CD4-positive, alpha-beta T cell treated with Interleukin-17A for 1 hour (primary cell): ENCODE measurements around the gene WDR37.
"Not testable (repeated sequence)": the region's sequence is repeated elsewhere in the genome, so short reads cannot be mapped to it uniquely, and the experiment has no call there.

Experiments used
- DNase-seq: peaks from one replicate; pipeline ENCODE4 v3.0.0-alpha.2; 2020

WDR37 gene

GRCh38 chr10:1155791-1156615 lies 99.8 kb downstream of the WDR37 start:
- DNase-seq, result no peak

GRCh38 chr10:1156616-1156886 lies 100.4 kb downstream of the WDR37 start:
- DNase-seq, result no peak

GRCh38 chr10:1156921-1157614 lies 100.9 kb downstream of the WDR37 start:
- no peak for DNase-seq

GRCh38 chr10:1157615-1157933 lies 101.4 kb downstream of the WDR37 start:
- DNase-seq, result no peak

GRCh38 chr10:1158066-1158465 lies 101.9 kb downstream of the WDR37 start:
- no peak for DNase-seq

- not testable (repeated sequence) for DNase-seq
Measured at GRCh38 chr10:1158536-1158935, 102.4 kb downstream of the WDR37 start.

- peak; percentile 3 for DNase-seq
Measured at GRCh38 chr10:1159131-1160061, 103.2 kb downstream of the WDR37 start.

- DNase-seq, result no peak
Measured at GRCh38 chr10:1160561-1161314, 104.6 kb downstream of the WDR37 start.

GRCh38 chr10:1161315-1161673 lies 105.1 kb downstream of the WDR37 start:
- not testable (repeated sequence) for DNase-seq

- DNase-seq, result no peak
Measured at GRCh38 chr10:1162481-1163203, 106.5 kb downstream of the WDR37 start.

GRCh38 chr10:1163204-1163660 lies 107.0 kb downstream of the WDR37 start:
- DNase-seq, result no peak

- DNase-seq, result no peak
Measured at GRCh38 chr10:1163831-1164230, 107.6 kb downstream of the WDR37 start.

- DNase-seq, result no peak
Measured at GRCh38 chr10:1166101-1166827, 110.1 kb downstream of the WDR37 start.

- DNase-seq, result no peak
Measured at GRCh38 chr10:1166828-1167275, 110.7 kb downstream of the WDR37 start.

- DNase-seq, result no peak
Measured at GRCh38 chr10:1168763-1169162, 112.6 kb downstream of the WDR37 start.

GRCh38 chr10:1169186-1169885 lies 113.2 kb downstream of the WDR37 start:
- DNase-seq, result no peak

GRCh38 chr10:1169981-1170866 lies 114.0 kb downstream of the WDR37 start:
- no peak for DNase-seq

GRCh38 chr10:1170867-1171180 lies 114.6 kb downstream of the WDR37 start:
- DNase-seq, result no peak

- DNase-seq, result no peak
Measured at GRCh38 chr10:1171182-1171581, 115.0 kb downstream of the WDR37 start.

GRCh38 chr10:1171586-1171985 lies 115.4 kb downstream of the WDR37 start:
- DNase-seq, result no peak
